GM23338 (cell line): Measurements from ENCODE around the gene EHD2. TPM values are rescaled to one million over a fixed set of nuclear protein-coding genes. Genes with fewer than 3 reads are reported as not detected.

ENCODE experiments used
- ATAC-seq: fragments of 200-7000 bp; cut with Tn5 transposase; 3 replicates; pipeline ENCODE4 v1.9.1; 2020
- DNase-seq: peaks from one replicate; pipeline ENCODE4 v3.0.0-alpha.2; 2015; ENCODE audit warnings: low spot score
- H2AFZ ChIP-seq: fragments of 200-600 bp; sonication (generic); 2 replicates; pipeline ENCODE4 v1.8.0; 2016; ENCODE audit warnings: antibody characterized with exemption, mild to moderate bottlenecking, moderate library complexity
- H3F3A ChIP-seq: fragments of 200-600 bp; sonication (generic); replicated peaks from 2 replicates; pipeline ENCODE4 v1.8.0; 2017; ENCODE audit warnings: antibody characterized with exemption, mixed run types, low read depth
- H3K27ac ChIP-seq: fragments of 200-600 bp; sonication (generic); 2 replicates; pipeline ENCODE4 v1.6.1; 2016; ENCODE audit warnings: low read depth
- H3K27me3 ChIP-seq: fragments of 200-600 bp; sonication (generic); 2 replicates; pipeline ENCODE4 v1.8.0; 2016; ENCODE audit warnings: mild to moderate bottlenecking, mixed run types, moderate library complexity; ENCODE audit not compliant: insufficient read depth
- H3K36me3 ChIP-seq: fragments of 200-600 bp; sonication (generic); 2 replicates; pipeline ENCODE4 v1.8.0; 2016; ENCODE audit warnings: mild to moderate bottlenecking; ENCODE audit not compliant: insufficient read depth
- H3K4me1 ChIP-seq: fragments of 200-600 bp; sonication (generic); 2 replicates; pipeline ENCODE4 v1.8.0; 2016; ENCODE audit warnings: mild to moderate bottlenecking, moderate library complexity; ENCODE audit not compliant: insufficient read depth
- H3K4me2 ChIP-seq: fragments of 200-600 bp; sonication (generic); 2 replicates; pipeline ENCODE4 v1.7.1; 2017; ENCODE audit warnings: mixed run types
- H3K4me3 ChIP-seq: fragments of 200-600 bp; sonication (generic); 2 replicates; pipeline ENCODE4 v1.6.1; 2016; ENCODE audit warnings: mixed run types
- H3K79me2 ChIP-seq: fragments of 200-600 bp; sonication (generic); replicated peaks from 2 replicates; pipeline ENCODE4 v1.8.0; 2017; ENCODE audit warnings: mild to moderate bottlenecking; ENCODE audit not compliant: insufficient read depth
- H3K9me2 ChIP-seq: fragments of 200-600 bp; sonication (generic); 2 replicates; pipeline ENCODE4 v1.8.0; 2017; ENCODE audit not compliant: insufficient read depth
- H4K20me1 ChIP-seq: fragments of 200-600 bp; sonication (generic); replicated peaks from 2 replicates; pipeline ENCODE4 v1.8.0; 2017; ENCODE audit warnings: mild to moderate bottlenecking; ENCODE audit not compliant: insufficient read depth
- H3K27ac Mint-ChIP-seq: 2 replicates; pipeline ENCODE4 v1.8.0; 2020; ENCODE audit warnings: inconsistent platforms, mild to moderate bottlenecking, moderate library complexity, mixed read lengths
- H3K27me3 Mint-ChIP-seq: 3 replicates; pipeline ENCODE4 v1.8.0; 2022; ENCODE audit warnings: low read depth, mild to moderate bottlenecking, moderate library complexity, mixed read lengths, inconsistent platforms; ENCODE audit not compliant: insufficient read depth, poor library complexity
- H3K36me3 Mint-ChIP-seq: 3 replicates; pipeline ENCODE4 v1.8.0; 2021; ENCODE audit warnings: low read depth, mild to moderate bottlenecking, inconsistent platforms, moderate library complexity, mixed read lengths
- H3K4me1 Mint-ChIP-seq: 3 replicates; pipeline ENCODE4 v1.8.0; 2020; ENCODE audit warnings: mild to moderate bottlenecking, inconsistent platforms, mixed read lengths
- H3K4me3 Mint-ChIP-seq: 3 replicates; pipeline ENCODE4 v1.8.0; 2021; ENCODE audit warnings: moderate library complexity, mild to moderate bottlenecking, inconsistent platforms, mixed read lengths
- H3K9me3 Mint-ChIP-seq: 3 replicates; pipeline ENCODE4 v1.8.0; 2020; ENCODE audit warnings: moderate library complexity, mild to moderate bottlenecking, inconsistent platforms, mixed read lengths
- CREB1 ChIP-seq: fragments of 250-450 bp; sonication (Bioruptor Pico); IDR thresholded peaks from 2 replicates; pipeline ENCODE4 v1.5.0; 2020; ENCODE audit warnings: low read depth, mild to moderate bottlenecking, moderate library complexity
- ETS1 ChIP-seq: IDR thresholded peaks from 2 replicates; pipeline ENCODE4 v1.6.1; 2016; ENCODE audit warnings: antibody characterized with exemption
- EZH2 ChIP-seq: fragments of 200-600 bp; sonication (generic); IDR thresholded peaks from one replicate; pipeline ENCODE4 v1.8.0; 2017; ENCODE audit warnings: antibody characterized with exemption, mild to moderate bottlenecking, low read depth; ENCODE audit not compliant: unreplicated experiment
- EZH2phosphoT487 ChIP-seq: fragments of 200-600 bp; sonication (generic); IDR thresholded peaks from one replicate; pipeline ENCODE4 v1.8.1; 2018; ENCODE audit warnings: antibody characterized with exemption; ENCODE audit not compliant: unreplicated experiment
- JUNB ChIP-seq: IDR thresholded peaks from one replicate; pipeline ENCODE4 v1.6.1; 2016; ENCODE audit warnings: antibody characterized with exemption; ENCODE audit not compliant: unreplicated experiment
- NANOG ChIP-seq: IDR thresholded peaks from 2 replicates; pipeline ENCODE4 v1.6.1; 2016; ENCODE audit warnings: antibody characterized with exemption, borderline replicate concordance
- POLR2AphosphoS5 ChIP-seq: IDR thresholded peaks from 2 replicates; pipeline ENCODE4 v1.6.1; 2016; ENCODE audit warnings: antibody characterized with exemption, low read depth
- STAT1 ChIP-seq: IDR thresholded peaks from one replicate; pipeline ENCODE4 v1.6.1; 2016; ENCODE audit warnings: antibody characterized with exemption; ENCODE audit not compliant: unreplicated experiment
- ZNF114 ChIP-seq: fragments of 250-450 bp; sonication (Bioruptor Pico); IDR thresholded peaks from 2 replicates; pipeline ENCODE4 v1.5.0; 2020; ENCODE audit warnings: mild to moderate bottlenecking, moderate library complexity
- ZNF331 ChIP-seq: fragments of 250-450 bp; sonication (Bioruptor Pico); IDR thresholded peaks from 2 replicates; pipeline ENCODE4 v1.5.0; 2020; ENCODE audit warnings: low read depth, mild to moderate bottlenecking, moderate library complexity
- ZNF462 ChIP-seq: fragments of 250-450 bp; sonication (Bioruptor Pico); IDR thresholded peaks from 2 replicates; pipeline ENCODE4 v1.5.0; 2020; ENCODE audit warnings: mild to moderate bottlenecking, moderate library complexity
- polyA plus RNA-seq: library from polyadenylated mRNA; unstranded; fragments of >200 nt; fragmentation: Nextera tagmentation; extraction: Ambion mirVana; gene quantifications from 2 replicates; pipeline ENCODE4 v1.2.1, GENCODE V29; 2016
- total RNA-seq: library from RNA; depleted of rRNA; stranded (reverse); fragments of >200 nt; shearing (Covaris generic); gene quantifications from 2 replicates; pipeline ENCODE4 v1.2.3, GENCODE V29; 2014
- TF ChIP-seq, protein P1 (sequence below), 2 experiments: fragments of 200-600 bp in 1 of 2; sonication (generic) in 1 of 2; conservative IDR thresholded peaks; 2 replicates each; pipeline versions ENCODE4 v1.5.1 to v1.6.1; 2016 to 2017; ENCODE audit warnings: antibody characterized with exemption in 2 of 2, low read depth in 2 of 2, mild to moderate bottlenecking in 2 of 2, moderate library complexity in 1 of 2

Gene EHD2
- total and polyA plus RNA-seq, 2 experiments from 2014 or later, result 6.6 to 10.8 TPM

- TF ChIP-seq, protein P1, sequence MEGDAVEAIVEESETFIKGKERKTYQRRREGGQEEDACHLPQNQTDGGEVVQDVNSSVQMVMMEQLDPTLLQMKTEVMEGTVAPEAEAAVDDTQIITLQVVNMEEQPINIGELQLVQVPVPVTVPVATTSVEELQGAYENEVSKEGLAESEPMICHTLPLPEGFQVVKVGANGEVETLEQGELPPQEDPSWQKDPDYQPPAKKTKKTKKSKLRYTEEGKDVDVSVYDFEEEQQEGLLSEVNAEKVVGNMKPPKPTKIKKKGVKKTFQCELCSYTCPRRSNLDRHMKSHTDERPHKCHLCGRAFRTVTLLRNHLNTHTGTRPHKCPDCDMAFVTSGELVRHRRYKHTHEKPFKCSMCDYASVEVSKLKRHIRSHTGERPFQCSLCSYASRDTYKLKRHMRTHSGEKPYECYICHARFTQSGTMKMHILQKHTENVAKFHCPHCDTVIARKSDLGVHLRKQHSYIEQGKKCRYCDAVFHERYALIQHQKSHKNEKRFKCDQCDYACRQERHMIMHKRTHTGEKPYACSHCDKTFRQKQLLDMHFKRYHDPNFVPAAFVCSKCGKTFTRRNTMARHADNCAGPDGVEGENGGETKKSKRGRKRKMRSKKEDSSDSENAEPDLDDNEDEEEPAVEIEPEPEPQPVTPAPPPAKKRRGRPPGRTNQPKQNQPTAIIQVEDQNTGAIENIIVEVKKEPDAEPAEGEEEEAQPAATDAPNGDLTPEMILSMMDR (conservative IDR thresholded peaks at IDR 0.05; ENCODE audit: low read depth in 2 of 2), result no peak
- no peak for TF ChIP-seq POLR2AphosphoS5
- TF ChIP-seq NANOG, result no peak
- TF ChIP-seq CREB1, result no peak
- no peak for TF ChIP-seq EZH2
- no peak for TF ChIP-seq ZNF331 (CRISPR knock-in tag)
- TF ChIP-seq STAT1, result no peak
- no peak for TF ChIP-seq EZH2phosphoT487
- no peak for TF ChIP-seq ZNF114 (CRISPR knock-in tag)
- no peak for TF ChIP-seq ETS1
These were observed 41.2 kb downstream of the EHD2 start (continued) for GRCh38 chr19:47754206-47755064.

- H3K4me3 ChIP-seq, result no peak overlapping the region
- H4K20me1 ChIP-seq, result peaks cover 5% of the 10 kb centered on the region; the same call in 1 of the 2 replicates
- Mint-ChIP-seq H3K4me3 (no peak overlapping the region), H3K4me1 (no peaks in the 10 kb centered on the region), H3K27me3 (peaks cover 8% of the 10 kb centered on the region), H3K9me3 (no peaks in the 10 kb centered on the region; the same call in 2 of the 3 replicates), H3K36me3 (peaks cover 77% of the 10 kb centered on the region), H3K27ac (no peak overlapping the region)
- no peaks in the 10 kb centered on the region for H3K4me1 ChIP-seq
- H2AFZ ChIP-seq, result no peak overlapping the region
- no peaks in the 10 kb centered on the region for H3K27me3 ChIP-seq
- H3F3A ChIP-seq, result peaks cover 9% of the 10 kb centered on the region
- no peak for ATAC-seq
- no peak for DNase-seq
- H3K27ac ChIP-seq, result no peak overlapping the region
- H3K4me2 ChIP-seq, result no peak overlapping the region
- H3K36me3 ChIP-seq, result peaks cover 42% of the 10 kb centered on the region
- no peaks in the 10 kb centered on the region for H3K9me2 ChIP-seq
- H3K79me2 ChIP-seq, result no peaks in the 10 kb centered on the region; the same call in 1 of the 2 replicates
- TF ChIP-seq ETS1 (no peak), ZNF114 (CRISPR knock-in tag) (no peak), CREB1 (no peak), ZNF462 (no peak), ZNF331 (CRISPR knock-in tag) (no peak), EZH2phosphoT487 (no peak), JUNB (no peak), EZH2 (no peak), STAT1 (no peak)
These were observed 42.0 kb downstream of the EHD2 start for GRCh38 chr19:47755065-47755761.
